GM23338 (cell line): ENCODE results near the gene ANKRD17. TPM values are rescaled to one million over a fixed set of nuclear protein-coding genes. Genes with fewer than 3 reads are reported as not detected.

Experiments
- ATAC-seq: fragments of 200-7000 bp; cut with Tn5 transposase; 3 replicates; pipeline ENCODE4 v1.9.1; 2020
- DNase-seq: peaks from one replicate; pipeline ENCODE4 v3.0.0-alpha.2; 2015; ENCODE audit warnings: low spot score
- H2AFZ ChIP-seq: fragments of 200-600 bp; sonication (generic); 2 replicates; pipeline ENCODE4 v1.8.0; 2016; ENCODE audit warnings: antibody characterized with exemption, mild to moderate bottlenecking, moderate library complexity
- H3F3A ChIP-seq: fragments of 200-600 bp; sonication (generic); replicated peaks from 2 replicates; pipeline ENCODE4 v1.8.0; 2017; ENCODE audit warnings: antibody characterized with exemption, mixed run types, low read depth
- H3K27ac ChIP-seq: fragments of 200-600 bp; sonication (generic); 2 replicates; pipeline ENCODE4 v1.6.1; 2016; ENCODE audit warnings: low read depth
- H3K27me3 ChIP-seq: fragments of 200-600 bp; sonication (generic); 2 replicates; pipeline ENCODE4 v1.8.0; 2016; ENCODE audit warnings: mild to moderate bottlenecking, mixed run types, moderate library complexity; ENCODE audit not compliant: insufficient read depth
- H3K36me3 ChIP-seq: fragments of 200-600 bp; sonication (generic); 2 replicates; pipeline ENCODE4 v1.8.0; 2016; ENCODE audit warnings: mild to moderate bottlenecking; ENCODE audit not compliant: insufficient read depth
- H3K4me1 ChIP-seq: fragments of 200-600 bp; sonication (generic); 2 replicates; pipeline ENCODE4 v1.8.0; 2016; ENCODE audit warnings: mild to moderate bottlenecking, moderate library complexity; ENCODE audit not compliant: insufficient read depth
- H3K4me2 ChIP-seq: fragments of 200-600 bp; sonication (generic); 2 replicates; pipeline ENCODE4 v1.7.1; 2017; ENCODE audit warnings: mixed run types
- H3K4me3 ChIP-seq: fragments of 200-600 bp; sonication (generic); 2 replicates; pipeline ENCODE4 v1.6.1; 2016; ENCODE audit warnings: mixed run types
- H3K79me2 ChIP-seq: fragments of 200-600 bp; sonication (generic); replicated peaks from 2 replicates; pipeline ENCODE4 v1.8.0; 2017; ENCODE audit warnings: mild to moderate bottlenecking; ENCODE audit not compliant: insufficient read depth
- H3K9me2 ChIP-seq: fragments of 200-600 bp; sonication (generic); 2 replicates; pipeline ENCODE4 v1.8.0; 2017; ENCODE audit not compliant: insufficient read depth
- H4K20me1 ChIP-seq: fragments of 200-600 bp; sonication (generic); replicated peaks from 2 replicates; pipeline ENCODE4 v1.8.0; 2017; ENCODE audit warnings: mild to moderate bottlenecking; ENCODE audit not compliant: insufficient read depth
- H3K27ac Mint-ChIP-seq: 2 replicates; pipeline ENCODE4 v1.8.0; 2020; ENCODE audit warnings: inconsistent platforms, mild to moderate bottlenecking, moderate library complexity, mixed read lengths
- H3K27me3 Mint-ChIP-seq: 3 replicates; pipeline ENCODE4 v1.8.0; 2022; ENCODE audit warnings: low read depth, mild to moderate bottlenecking, moderate library complexity, mixed read lengths, inconsistent platforms; ENCODE audit not compliant: insufficient read depth, poor library complexity
- H3K36me3 Mint-ChIP-seq: 3 replicates; pipeline ENCODE4 v1.8.0; 2021; ENCODE audit warnings: low read depth, mild to moderate bottlenecking, inconsistent platforms, moderate library complexity, mixed read lengths
- H3K4me1 Mint-ChIP-seq: 3 replicates; pipeline ENCODE4 v1.8.0; 2020; ENCODE audit warnings: mild to moderate bottlenecking, inconsistent platforms, mixed read lengths
- H3K4me3 Mint-ChIP-seq: 3 replicates; pipeline ENCODE4 v1.8.0; 2021; ENCODE audit warnings: moderate library complexity, mild to moderate bottlenecking, inconsistent platforms, mixed read lengths
- H3K9me3 Mint-ChIP-seq: 3 replicates; pipeline ENCODE4 v1.8.0; 2020; ENCODE audit warnings: moderate library complexity, mild to moderate bottlenecking, inconsistent platforms, mixed read lengths
- EZH2 ChIP-seq: fragments of 200-600 bp; sonication (generic); IDR thresholded peaks from one replicate; pipeline ENCODE4 v1.8.0; 2017; ENCODE audit warnings: antibody characterized with exemption, mild to moderate bottlenecking, low read depth; ENCODE audit not compliant: unreplicated experiment
- EZH2phosphoT487 ChIP-seq: fragments of 200-600 bp; sonication (generic); IDR thresholded peaks from one replicate; pipeline ENCODE4 v1.8.1; 2018; ENCODE audit warnings: antibody characterized with exemption; ENCODE audit not compliant: unreplicated experiment
- NANOG ChIP-seq: IDR thresholded peaks from 2 replicates; pipeline ENCODE4 v1.6.1; 2016; ENCODE audit warnings: antibody characterized with exemption, borderline replicate concordance
- POLR2AphosphoS5 ChIP-seq: IDR thresholded peaks from 2 replicates; pipeline ENCODE4 v1.6.1; 2016; ENCODE audit warnings: antibody characterized with exemption, low read depth
- STAT1 ChIP-seq: IDR thresholded peaks from one replicate; pipeline ENCODE4 v1.6.1; 2016; ENCODE audit warnings: antibody characterized with exemption; ENCODE audit not compliant: unreplicated experiment
- polyA plus RNA-seq: library from polyadenylated mRNA; unstranded; fragments of >200 nt; fragmentation: Nextera tagmentation; extraction: Ambion mirVana; gene quantifications from 2 replicates; pipeline ENCODE4 v1.2.1, GENCODE V29; 2016
- total RNA-seq: library from RNA; depleted of rRNA; stranded (reverse); fragments of >200 nt; shearing (Covaris generic); gene quantifications from 2 replicates; pipeline ENCODE4 v1.2.3, GENCODE V29; 2014
- TF ChIP-seq, protein P1 (sequence below): fragments of 250-450 bp; sonication (Bioruptor Pico); IDR thresholded peaks from 2 replicates; pipeline ENCODE4 v1.5.0; 2020; ENCODE audit warnings: mild to moderate bottlenecking, moderate library complexity

Gene ANKRD17
- total and polyA plus RNA-seq, 2 experiments from 2014 or later = 41.9 to 85.3 TPM

DNA sequence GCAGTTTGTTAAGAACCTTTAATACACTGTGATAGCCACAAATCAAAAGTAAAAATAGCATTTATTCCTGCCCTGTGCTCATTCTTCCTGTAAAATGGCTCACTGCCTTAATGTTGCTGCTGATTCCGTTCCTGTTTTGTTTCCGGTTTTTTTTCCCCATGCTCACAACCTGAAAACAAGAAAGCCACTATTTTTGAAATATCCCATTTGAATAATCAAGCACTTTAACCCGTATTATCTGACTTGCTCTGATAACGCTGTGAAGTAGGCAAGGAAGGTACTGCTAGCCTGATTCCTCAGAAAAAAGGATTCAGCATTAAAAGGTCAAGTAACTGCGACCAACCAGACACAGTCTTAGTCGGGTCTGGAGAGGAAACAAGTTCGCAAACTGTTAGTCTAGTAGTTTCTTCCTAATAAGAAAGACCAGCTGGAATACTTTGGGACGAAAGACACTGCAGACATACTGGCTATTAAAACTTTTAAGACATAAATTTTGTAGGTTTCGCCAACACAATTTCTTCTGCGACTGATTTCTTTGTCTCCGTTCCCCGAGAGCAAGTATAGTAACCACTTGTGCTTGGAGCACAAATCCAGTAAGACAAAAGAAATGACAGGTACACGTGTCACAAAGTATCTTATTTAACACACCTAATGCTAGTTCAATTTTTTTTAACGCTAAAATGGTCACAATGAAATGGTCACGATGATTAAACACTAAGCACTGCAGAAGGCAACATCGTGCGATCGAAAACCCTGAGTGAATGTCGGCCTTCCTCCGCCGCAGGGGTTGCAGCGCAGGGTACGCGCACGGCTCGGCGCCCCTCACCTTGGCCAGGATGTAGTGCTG lies 189.9 kb downstream of the ANKRD17 start (continued):
- TF ChIP-seq, protein P1, sequence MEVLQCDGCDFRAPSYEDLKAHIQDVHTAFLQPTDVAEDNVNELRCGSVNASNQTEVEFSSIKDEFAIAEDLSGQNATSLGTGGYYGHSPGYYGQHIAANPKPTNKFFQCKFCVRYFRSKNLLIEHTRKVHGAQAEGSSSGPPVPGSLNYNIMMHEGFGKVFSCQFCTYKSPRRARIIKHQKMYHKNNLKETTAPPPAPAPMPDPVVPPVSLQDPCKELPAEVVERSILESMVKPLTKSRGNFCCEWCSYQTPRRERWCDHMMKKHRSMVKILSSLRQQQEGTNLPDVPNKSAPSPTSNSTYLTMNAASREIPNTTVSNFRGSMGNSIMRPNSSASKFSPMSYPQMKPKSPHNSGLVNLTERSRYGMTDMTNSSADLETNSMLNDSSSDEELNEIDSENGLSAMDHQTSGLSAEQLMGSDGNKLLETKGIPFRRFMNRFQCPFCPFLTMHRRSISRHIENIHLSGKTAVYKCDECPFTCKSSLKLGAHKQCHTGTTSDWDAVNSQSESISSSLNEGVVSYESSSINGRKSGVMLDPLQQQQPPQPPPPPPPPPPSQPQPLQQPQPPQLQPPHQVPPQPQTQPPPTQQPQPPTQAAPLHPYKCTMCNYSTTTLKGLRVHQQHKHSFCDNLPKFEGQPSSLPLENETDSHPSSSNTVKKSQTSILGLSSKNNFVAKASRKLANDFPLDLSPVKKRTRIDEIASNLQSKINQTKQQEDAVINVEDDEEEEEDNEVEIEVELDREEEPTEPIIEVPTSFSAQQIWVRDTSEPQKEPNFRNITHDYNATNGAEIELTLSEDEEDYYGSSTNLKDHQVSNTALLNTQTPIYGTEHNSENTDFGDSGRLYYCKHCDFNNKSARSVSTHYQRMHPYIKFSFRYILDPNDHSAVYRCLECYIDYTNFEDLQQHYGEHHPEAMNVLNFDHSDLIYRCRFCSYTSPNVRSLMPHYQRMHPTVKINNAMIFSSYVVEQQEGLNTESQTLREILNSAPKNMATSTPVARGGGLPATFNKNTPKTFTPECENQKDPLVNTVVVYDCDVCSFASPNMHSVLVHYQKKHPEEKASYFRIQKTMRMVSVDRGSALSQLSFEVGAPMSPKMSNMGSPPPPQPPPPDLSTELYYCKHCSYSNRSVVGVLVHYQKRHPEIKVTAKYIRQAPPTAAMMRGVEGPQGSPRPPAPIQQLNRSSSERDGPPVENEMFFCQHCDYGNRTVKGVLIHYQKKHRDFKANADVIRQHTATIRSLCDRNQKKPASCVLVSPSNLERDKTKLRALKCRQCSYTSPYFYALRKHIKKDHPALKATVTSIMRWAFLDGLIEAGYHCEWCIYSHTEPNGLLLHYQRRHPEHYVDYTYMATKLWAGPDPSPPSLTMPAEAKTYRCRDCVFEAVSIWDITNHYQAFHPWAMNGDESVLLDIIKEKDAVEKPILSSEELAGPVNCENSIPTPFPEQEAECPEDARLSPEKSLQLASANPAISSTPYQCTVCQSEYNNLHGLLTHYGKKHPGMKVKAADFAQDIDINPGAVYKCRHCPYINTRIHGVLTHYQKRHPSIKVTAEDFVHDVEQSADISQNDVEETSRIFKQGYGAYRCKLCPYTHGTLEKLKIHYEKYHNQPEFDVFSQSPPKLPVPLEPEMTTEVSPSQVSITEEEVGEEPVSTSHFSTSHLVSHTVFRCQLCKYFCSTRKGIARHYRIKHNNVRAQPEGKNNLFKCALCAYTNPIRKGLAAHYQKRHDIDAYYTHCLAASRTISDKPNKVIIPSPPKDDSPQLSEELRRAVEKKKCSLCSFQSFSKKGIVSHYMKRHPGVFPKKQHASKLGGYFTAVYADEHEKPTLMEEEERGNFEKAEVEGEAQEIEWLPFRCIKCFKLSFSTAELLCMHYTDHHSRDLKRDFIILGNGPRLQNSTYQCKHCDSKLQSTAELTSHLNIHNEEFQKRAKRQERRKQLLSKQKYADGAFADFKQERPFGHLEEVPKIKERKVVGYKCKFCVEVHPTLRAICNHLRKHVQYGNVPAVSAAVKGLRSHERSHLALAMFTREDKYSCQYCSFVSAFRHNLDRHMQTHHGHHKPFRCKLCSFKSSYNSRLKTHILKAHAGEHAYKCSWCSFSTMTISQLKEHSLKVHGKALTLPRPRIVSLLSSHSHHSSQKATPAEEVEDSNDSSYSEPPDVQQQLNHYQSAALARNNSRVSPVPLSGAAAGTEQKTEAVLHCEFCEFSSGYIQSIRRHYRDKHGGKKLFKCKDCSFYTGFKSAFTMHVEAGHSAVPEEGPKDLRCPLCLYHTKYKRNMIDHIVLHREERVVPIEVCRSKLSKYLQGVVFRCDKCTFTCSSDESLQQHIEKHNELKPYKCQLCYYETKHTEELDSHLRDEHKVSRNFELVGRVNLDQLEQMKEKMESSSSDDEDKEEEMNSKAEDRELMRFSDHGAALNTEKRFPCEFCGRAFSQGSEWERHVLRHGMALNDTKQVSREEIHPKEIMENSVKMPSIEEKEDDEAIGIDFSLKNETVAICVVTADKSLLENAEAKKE (CRISPR knock-in tag) = no peak
- TF ChIP-seq STAT1 = no peak
- no peak for TF ChIP-seq EZH2

DNA sequence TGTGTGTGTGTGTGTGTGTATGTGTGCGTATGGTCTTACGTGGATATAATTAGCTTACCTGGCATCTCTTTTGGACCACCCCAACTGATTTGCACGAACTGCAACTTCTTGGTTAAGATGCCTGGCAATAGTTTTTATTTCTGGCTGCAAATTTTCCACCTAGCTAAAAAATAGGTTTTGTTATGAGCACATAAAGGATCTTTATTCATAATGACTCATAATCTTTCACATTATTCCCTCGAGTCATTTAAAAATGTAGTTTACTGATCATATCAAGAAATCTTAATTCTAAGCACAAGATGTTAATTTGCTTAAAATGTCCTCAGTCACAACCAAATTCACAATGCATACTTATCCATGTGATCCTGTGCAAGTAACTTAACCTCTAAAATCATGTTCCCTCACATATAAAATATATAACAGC lies 190.6 kb downstream of the ANKRD17 start:
- TF ChIP-seq EZH2phosphoT487 (no peak), POLR2AphosphoS5 (no peak), NANOG (no peak)
- H3F3A ChIP-seq = no peaks in the 10 kb centered on the region
- H3K27me3 Mint-ChIP-seq = peaks cover 13% of the 10 kb centered on the region
- DNase-seq (no peak), ATAC-seq (no peak)
- H3K9me2 ChIP-seq = no peaks in the 10 kb centered on the region
- peaks cover 15% of the 10 kb centered on the region; the same call in 1 of the 2 replicates for H3K79me2 ChIP-seq
- H2AFZ ChIP-seq = no peak overlapping the region
- peak overlapping the region; percentile 72 for H3K4me3 ChIP-seq
- H3K27ac Mint-ChIP-seq = peak overlapping the region; percentile 99
- H3K27me3 ChIP-seq = no peaks in the 10 kb centered on the region
- H3K36me3 ChIP-seq = 0 out of 2 replicates have a peak, but pooled peaks cover 6% of the 10 kb centered on the region
- H3K4me2 ChIP-seq = peak overlapping the region; percentile 79
- H3K4me1 Mint-ChIP-seq = peaks cover 8% of the 10 kb centered on the region
- no peak overlapping the region for H3K27ac ChIP-seq
- no peaks in the 10 kb centered on the region for H3K4me1 ChIP-seq
- H3K36me3 Mint-ChIP-seq = peaks cover 15% of the 10 kb centered on the region
- H3K4me3 Mint-ChIP-seq = peak overlapping the region; percentile 79
- H3K9me3 Mint-ChIP-seq = no peaks in the 10 kb centered on the region; the same call in 2 of the 3 replicates
- H4K20me1 ChIP-seq = no peaks in the 10 kb centered on the region
